Measurements from ENCODE around the gene OR10AD1.
"Not testable (repeated sequence)": the region's sequence is repeated elsewhere in the genome, so short reads cannot be mapped to it uniquely, and the experiment has no call there.

Gene OR10AD1

GRCh38 chr12:48203192-48203591, at the start of gene OR10AD1:
Gene OR10AD1 (minus strand): TSS chr12:48203292. CDS start chr12:48203292, 0 bp downstream.
- DNase-seq (ENCODE audit: low read depth in 2 of 2): no peak

GRCh38 chr12:48247181-48247966, 44.3 kb upstream of the OR10AD1 start:
- DNase-seq (ENCODE audit: low read depth in 2 of 2): no peak

GRCh38 chr12:48237162-48237561, 34.1 kb upstream of the OR10AD1 start:
- DNase-seq (ENCODE audit: low read depth in 2 of 2): no peak

GRCh38 chr12:48235796-48236333, 32.8 kb upstream of the OR10AD1 start:
- no peak for DNase-seq (ENCODE audit: low read depth in 2 of 2)

- not testable (repeated sequence) for DNase-seq (ENCODE audit: low read depth in 2 of 2)
Measured at GRCh38 chr12:48231169-48231958, 28.3 kb upstream of the OR10AD1 start.

GRCh38 chr12:48224533-48224932, 21.4 kb upstream of the OR10AD1 start:
- not testable (repeated sequence) for DNase-seq (ENCODE audit: low read depth in 2 of 2)

GRCh38 chr12:48221645-48222044, 18.6 kb upstream of the OR10AD1 start:
- no peak for DNase-seq (ENCODE audit: low read depth in 2 of 2)

GRCh38 chr12:48220701-48221100, 17.6 kb upstream of the OR10AD1 start:
- no peak for DNase-seq (ENCODE audit: low read depth in 2 of 2)

GRCh38 chr12:48219631-48220030, 16.5 kb upstream of the OR10AD1 start:
- no peak for DNase-seq (ENCODE audit: low read depth in 2 of 2)

- no peak for DNase-seq (ENCODE audit: low read depth in 2 of 2)
Measured at GRCh38 chr12:48216785-48217184, 13.7 kb upstream of the OR10AD1 start.

GRCh38 chr12:48209495-48209894, 6.4 kb upstream of the OR10AD1 start:
- not testable (repeated sequence) for DNase-seq (ENCODE audit: low read depth in 2 of 2)

- DNase-seq (ENCODE audit: low read depth in 2 of 2): no peak
Measured at GRCh38 chr12:48202766-48203165, 326 bp downstream of the OR10AD1 start.

GRCh38 chr12:48201516-48201915, 1.6 kb downstream of the OR10AD1 start:
- DNase-seq (ENCODE audit: low read depth in 2 of 2): no peak

GRCh38 chr12:48201091-48201490, 2.0 kb downstream of the OR10AD1 start:
- no peak for DNase-seq (ENCODE audit: low read depth in 2 of 2)

- DNase-seq (ENCODE audit: low read depth in 2 of 2): no peak
Measured at GRCh38 chr12:48199774-48200221, 3.3 kb downstream of the OR10AD1 start.

GRCh38 chr12:48198985-48199384, 4.1 kb downstream of the OR10AD1 start:
- DNase-seq (ENCODE audit: low read depth in 2 of 2): no peak

- DNase-seq (ENCODE audit: low read depth in 2 of 2): no peak
Measured at GRCh38 chr12:48198672-48198971, 4.5 kb downstream of the OR10AD1 start.

- peak; percentile 88 to 91 for DNase-seq (ENCODE audit: low read depth in 2 of 2)
Measured at GRCh38 chr12:48197971-48198671, 5.0 kb downstream of the OR10AD1 start.

- no peak for DNase-seq (ENCODE audit: low read depth in 2 of 2)
Measured at GRCh38 chr12:48197549-48197970, 5.5 kb downstream of the OR10AD1 start.

GRCh38 chr12:48194799-48195201, 8.3 kb downstream of the OR10AD1 start:
- DNase-seq (ENCODE audit: low read depth in 2 of 2): no peak

GRCh38 chr12:48193623-48194022, 9.5 kb downstream of the OR10AD1 start:
- DNase-seq (ENCODE audit: low read depth in 2 of 2): no peak

GRCh38 chr12:48192861-48193260, 10.2 kb downstream of the OR10AD1 start:
- no peak for DNase-seq (ENCODE audit: low read depth in 2 of 2)

Data from stimulated activated CD8-positive, alpha-beta memory T cell treated with anti-CD3 and anti-CD28 coated beads, Interleukin-15, amount 100 ng/mL, for 48 hours (primary cell).